GM10847 (cell line): Measurements from ENCODE around the gene KLHL10.
A peak's percentile ranks its signal among the peaks of the same experiment; 100 is the strongest.

Source experiments
- POLR2A ChIP-seq: IDR thresholded peaks from 2 replicates; pipeline ENCODE4 v1.6.1; 2011; ENCODE audit not compliant: insufficient read length; ENCODE audit errors: extremely low read depth

Gene KLHL10

DNA sequence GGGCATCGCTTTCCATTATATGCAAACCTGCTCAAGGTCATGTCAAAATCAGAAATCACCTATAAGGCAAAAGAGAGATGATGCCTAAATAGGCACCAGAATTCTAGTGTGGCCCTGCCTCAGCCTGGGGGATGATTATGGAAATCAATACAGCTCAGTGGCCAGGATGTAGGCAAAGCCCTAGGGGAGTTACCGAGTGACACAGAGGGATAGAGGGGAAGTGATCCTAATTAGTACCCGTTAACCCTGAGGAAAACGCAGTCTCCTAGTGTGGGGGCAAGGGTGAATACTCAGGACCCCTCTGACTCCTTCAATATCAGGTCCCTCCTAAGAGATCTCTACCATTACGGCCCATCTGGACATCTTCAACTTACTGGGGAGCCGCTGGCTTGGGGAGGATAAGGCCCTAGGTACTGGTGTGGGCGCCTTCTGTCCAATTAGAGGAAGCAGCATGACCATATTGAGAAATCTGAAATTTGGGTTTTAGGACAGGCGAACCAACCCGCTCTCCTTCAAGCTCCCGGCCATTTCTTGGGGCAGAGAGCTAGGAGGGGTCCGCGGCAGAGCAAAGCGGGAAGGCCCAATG is 2.3 kb upstream of the KLHL10 start:
- no peak for TF ChIP-seq POLR2A

DNA sequence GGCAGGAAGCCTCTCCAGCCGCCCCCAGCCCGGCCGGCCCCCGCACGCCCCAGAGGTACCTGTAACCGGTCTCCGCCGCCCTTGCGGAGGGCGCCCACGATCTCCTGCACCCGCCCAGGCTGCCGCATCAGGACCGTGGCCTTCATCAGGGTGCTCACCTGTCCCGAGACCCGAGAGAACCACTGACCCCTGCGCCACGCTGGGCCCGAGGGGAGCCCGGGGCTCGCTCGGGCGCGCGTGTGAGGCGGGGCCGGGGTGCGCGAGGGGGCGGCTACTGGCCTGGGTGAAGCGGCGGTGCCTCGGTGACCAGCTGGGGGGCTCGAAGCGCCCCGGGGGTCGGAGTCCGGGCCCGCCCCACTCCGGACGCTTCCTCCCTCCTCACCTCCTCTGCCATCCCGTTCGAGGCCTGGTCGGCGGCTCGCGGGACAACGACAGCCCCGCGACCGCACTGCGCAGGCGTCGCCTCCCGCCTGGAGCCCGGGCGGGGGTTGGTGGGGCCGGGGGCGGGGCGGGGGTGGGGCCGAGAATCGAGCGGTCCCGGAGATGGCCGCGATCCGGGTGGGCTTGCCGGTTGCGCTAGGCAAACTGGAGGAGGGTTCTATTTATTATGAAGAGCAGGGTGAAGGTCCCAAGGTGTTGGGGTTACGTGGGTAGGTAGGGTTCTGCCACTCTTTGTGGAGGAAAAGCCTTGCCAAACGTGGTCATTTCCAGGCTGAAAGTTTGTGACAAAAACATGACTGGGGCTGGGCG is 1.6 kb upstream of the KLHL10 start, which contains the start of gene NT5C3B:
Gene NT5C3B, minus strand, starts transcription at position 433 of the 750 bp plus-strand sequence. Its CDS starts 39 bp downstream, at position 394.
- TF ChIP-seq POLR2A = peak; percentile 43

DNA sequence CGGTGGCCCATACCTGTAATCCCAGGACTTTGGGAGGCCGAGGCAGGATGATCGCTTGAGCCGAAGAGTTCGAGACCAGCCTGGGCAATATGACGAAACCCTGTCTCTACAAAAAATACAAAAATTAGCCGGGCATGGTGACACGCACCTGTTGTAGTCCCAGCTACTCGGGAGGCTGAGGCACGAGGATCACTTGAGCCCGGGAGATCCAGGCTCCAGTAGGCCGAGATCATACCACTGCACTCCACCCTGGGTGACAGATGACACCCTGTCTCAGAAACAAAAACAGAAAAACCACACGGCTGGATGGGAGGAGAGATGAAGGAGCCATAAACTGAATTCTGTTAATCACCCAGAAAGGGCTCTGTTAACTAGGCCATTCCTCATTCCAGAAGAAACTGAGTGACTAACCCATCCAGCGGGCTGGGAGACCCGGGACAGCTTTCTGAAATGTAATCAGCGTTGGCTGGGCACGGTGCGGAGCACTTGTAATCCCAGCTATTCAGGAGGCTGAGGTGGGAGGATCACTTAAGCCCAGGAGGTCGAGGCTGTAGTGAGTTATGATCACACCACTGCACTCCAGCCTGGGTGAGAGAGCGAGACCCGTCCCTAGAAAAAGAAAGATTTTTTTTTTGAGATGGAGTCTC is 952 bp upstream of the KLHL10 start:
- no peak for TF ChIP-seq POLR2A

GRCh38 chr17:41844971-41845370 is 7.3 kb downstream of the KLHL10 start:
- no peak for TF ChIP-seq POLR2A

GRCh38 chr17:41848788-41849187 is 11.2 kb downstream of the KLHL10 start:
- no peak for TF ChIP-seq POLR2A

DNA sequence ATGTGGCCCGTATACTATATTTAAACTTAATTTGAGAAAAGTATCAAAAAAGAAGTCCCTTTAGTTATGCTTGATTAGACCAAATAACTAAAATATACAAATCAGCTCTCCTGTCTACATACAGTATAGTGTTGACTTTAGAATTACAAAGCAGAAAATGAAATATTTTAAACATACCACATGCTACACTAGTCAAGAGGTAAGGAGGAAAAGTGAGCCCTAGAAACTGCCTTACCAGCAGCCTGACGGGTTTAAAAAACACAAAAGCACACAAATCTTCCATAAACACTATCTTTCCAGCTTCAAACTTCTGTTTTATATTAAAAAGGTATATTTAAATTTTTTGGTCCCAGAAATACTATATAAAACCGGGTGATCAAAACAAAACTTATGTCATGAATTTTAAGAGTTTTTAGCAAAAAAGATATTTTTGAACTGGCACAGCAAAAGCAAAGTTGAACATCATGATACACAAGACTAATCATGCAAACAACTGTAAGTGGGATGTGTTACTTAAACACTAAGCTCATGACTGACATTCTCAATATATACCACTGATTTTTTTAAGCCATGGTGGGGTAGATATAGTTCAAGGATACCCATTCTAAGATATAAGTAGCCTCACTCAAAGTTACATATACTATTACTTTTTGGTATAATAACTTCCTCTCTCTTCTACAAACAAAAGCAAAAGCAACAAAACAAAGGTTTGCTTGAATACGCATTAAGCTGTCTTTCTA is 11.8 kb downstream of the KLHL10 start:
- no peak for TF ChIP-seq POLR2A

GRCh38 chr17:41860254-41860931 is 22.8 kb downstream of the KLHL10 start:
- TF ChIP-seq POLR2A = no peak

DNA sequence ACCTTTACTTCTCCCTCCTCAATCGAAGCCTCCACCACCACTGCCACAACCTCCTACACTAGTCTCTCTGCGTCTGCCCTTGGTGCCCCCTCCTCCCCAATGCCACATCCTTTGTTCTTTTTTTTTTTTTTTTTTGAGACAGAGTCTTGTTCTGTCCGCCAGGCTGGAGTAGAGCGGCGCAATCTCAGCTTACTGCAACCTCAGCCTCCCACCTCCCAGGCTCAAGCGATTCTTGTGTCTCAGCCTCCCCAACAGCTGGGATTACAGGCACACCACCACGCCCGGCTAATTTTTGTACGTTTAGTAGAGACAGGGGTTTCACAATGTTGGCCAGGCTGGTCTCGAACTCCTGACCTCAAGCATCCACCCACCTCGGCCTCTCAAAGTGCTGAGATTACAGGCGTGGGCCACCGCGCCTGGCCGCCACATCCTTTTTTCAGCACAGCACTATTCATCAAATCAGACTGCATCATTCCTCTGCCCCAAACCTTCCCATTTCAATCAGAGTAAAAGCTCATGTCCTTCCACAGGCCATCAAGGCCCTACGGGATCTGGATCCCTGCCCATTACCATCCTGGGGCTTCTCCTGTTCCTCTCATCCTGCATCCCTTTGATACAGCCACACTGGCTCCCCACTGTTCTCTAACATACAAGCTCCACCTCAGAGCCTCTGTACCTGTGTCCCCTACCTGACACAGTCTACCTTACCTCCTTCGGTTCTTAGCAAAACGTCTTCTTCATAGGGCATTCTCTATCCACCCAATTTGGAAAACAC is 25.6 kb downstream of the KLHL10 start:
- TF ChIP-seq POLR2A = no peak

DNA sequence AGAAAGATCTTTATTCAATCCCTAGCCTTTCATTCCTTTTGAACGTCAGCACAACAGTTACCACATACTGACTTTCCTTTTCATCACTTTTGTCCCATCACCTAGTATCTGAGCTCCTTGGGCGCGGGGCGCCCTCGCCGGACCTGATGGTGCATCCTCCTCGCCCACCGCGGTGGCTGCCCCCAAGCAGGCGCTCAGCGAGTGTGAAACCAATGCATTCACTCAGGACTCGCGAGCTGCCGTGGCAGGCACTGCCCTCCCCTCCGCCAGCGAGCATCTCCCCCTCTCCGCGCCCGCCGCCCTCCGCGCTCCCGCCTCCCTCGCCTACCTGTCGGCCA is 26.8 kb downstream of the KLHL10 start:
- TF ChIP-seq POLR2A = no peak

GRCh38 chr17:41864836-41865595 is 27.4 kb downstream of the KLHL10 start, which contains the start of gene KLHL11:
TSS of gene KLHL11 (minus strand) at chr17:41865423. CDS start at chr17:41865370, 53 bp downstream.
- TF ChIP-seq POLR2A = peak; percentile 96

DNA sequence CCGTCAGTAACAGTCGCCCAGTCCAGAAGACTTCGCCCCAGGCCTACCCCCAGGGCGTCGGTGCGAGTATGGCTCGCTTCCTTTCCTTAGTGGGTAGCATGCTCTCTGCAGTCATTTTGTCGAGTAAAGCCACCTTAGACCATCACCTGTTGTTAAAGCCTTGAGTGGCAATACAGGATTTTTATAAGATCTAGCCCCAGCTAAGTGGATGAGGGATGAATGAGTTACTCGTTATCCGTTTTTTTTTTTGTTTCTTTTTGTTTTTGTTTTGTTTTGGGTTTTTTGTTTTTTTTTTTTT is 27.9 kb downstream of the KLHL10 start:
- TF ChIP-seq POLR2A = no peak

GRCh38 chr17:41868568-41868967 is 30.9 kb downstream of the KLHL10 start:
- no peak for TF ChIP-seq POLR2A

DNA sequence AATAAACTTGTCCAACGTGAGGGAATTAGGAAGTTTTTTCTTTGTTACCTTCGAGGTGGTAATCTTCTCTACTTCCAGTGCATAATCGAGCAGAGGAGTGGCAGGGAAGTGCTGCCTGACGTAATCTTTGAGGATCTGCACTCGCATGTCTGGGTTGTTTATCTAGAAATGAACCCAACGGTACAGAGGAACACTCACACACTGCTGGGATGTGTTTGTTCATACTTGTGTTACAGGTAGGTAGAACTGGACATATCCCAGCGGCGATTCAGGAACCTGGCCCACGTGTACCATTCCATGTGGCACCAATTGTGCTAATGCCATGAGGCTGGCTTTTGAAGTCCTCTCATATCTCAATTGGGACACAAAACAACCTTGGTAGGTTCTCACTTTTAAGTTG is 31.8 kb downstream of the KLHL10 start:
- TF ChIP-seq POLR2A = no peak

GRCh38 chr17:41870097-41870496 is 32.5 kb downstream of the KLHL10 start:
- no peak for TF ChIP-seq POLR2A
